Lung (tissue), 12 donors: Measurements from ENCODE around the gene CCL15. TPM values are rescaled to one million over a fixed set of nuclear protein-coding genes. Genes with fewer than 3 reads are reported as not detected.

ENCODE experiments used
- ATAC-seq: fragments of 200-7000 bp; cut with Tn5 transposase; one replicate; pipeline ENCODE4 v1.9.1; 2020; ENCODE audit warnings: moderate number of reproducible peaks; ENCODE audit not compliant: insufficient read depth, low FRiP score
- DNase-seq, 3 donors: peaks; one replicate each; pipeline ENCODE4 v3.0.0-alpha.2; 2013 to 2017
- H3K27ac ChIP-seq, 2 donors: one replicate each; pipeline ENCODE4 v1.5.1; 2013; ENCODE audit warnings: mild to moderate bottlenecking in 2 of 2, moderate library complexity in 2 of 2, control low read depth in 1 of 2, inconsistent platforms in 1 of 2, low read depth in 1 of 2, low read length in 1 of 2
- H3K27me3 ChIP-seq, 3 donors: one replicate each; pipeline ENCODE4 v1.5.1; 2013; ENCODE audit warnings: low read length in 2 of 3; ENCODE audit not compliant: control insufficient read depth in 3 of 3, insufficient read depth in 3 of 3
- H3K36me3 ChIP-seq, 4 donors: one replicate each; pipeline ENCODE4 v1.5.1; 2013; ENCODE audit warnings: low read length in 4 of 4, mild to moderate bottlenecking in 1 of 4, moderate library complexity in 1 of 4; ENCODE audit not compliant: control insufficient read depth in 4 of 4, insufficient read depth in 4 of 4
- H3K4me1 ChIP-seq, 5 donors: one replicate each; pipeline ENCODE4 v1.5.1; 2013; ENCODE audit warnings: low read length in 5 of 5, mild to moderate bottlenecking in 2 of 5, moderate library complexity in 1 of 5; ENCODE audit not compliant: control insufficient read depth in 5 of 5, insufficient read depth in 5 of 5
- H3K4me3 ChIP-seq: one replicate; pipeline ENCODE4 v1.5.1; 2013; ENCODE audit warnings: mild to moderate bottlenecking, control low read depth, moderate library complexity
- H3K9ac ChIP-seq, 2 donors: one replicate each; pipeline ENCODE4 v1.5.1; 2013; ENCODE audit warnings: low read length in 2 of 2, control low read depth in 1 of 2; ENCODE audit not compliant: insufficient read depth in 1 of 2
- H3K9me3 ChIP-seq, 4 donors: one replicate each; pipeline ENCODE4 v1.5.1; 2013; ENCODE audit warnings: low read length in 3 of 4, mild to moderate bottlenecking in 1 of 4, moderate library complexity in 1 of 4; ENCODE audit not compliant: control insufficient read depth in 4 of 4, insufficient read depth in 3 of 4
- CTCF ChIP-seq: IDR thresholded peaks from 2 replicates; pipeline ENCODE4 v1.5.1; 2012; ENCODE audit warnings: mild to moderate bottlenecking; ENCODE audit errors: control extremely low read depth, extremely low read depth
- WGBS, 2 donors: extraction: QIAGEN DNeasy Blood & Tissue Kit; methylation state at CpG; one replicate each; pipeline ENCODE4 v1.1.7; 2013; 5-methylcytosine and 5-hydroxymethylcytosine counted together
- polyA plus RNA-seq, 2 donors: library from polyadenylated mRNA; stranded (reverse); fragments of 200-250 nt; gene quantifications; one replicate each; pipeline ENCODE4 v1.2.1, GENCODE V29; 2013
- total RNA-seq, 2 donors: library from RNA; depleted of rRNA in 1 of 2; stranded (reverse); fragments of >200 nt in 1 of 2; gene quantifications; one replicate each; pipeline ENCODE4 v1.2.1, GENCODE V29; 2014 to 2021
- donor health status: control.
- donor health status: control.
- donor health status: Bipolar disorder and iron deficiency.
- donor health status: healthy.
- donor health status: DM: yes; HTN: yes; CAD: no.

The CCL15 gene
- total and polyA plus RNA-seq, 4 donors, result 0.84 to 1.4 (median 1.2) TPM

- no peak for TF ChIP-seq CTCF
- Histone ChIP-seq H3K27me3 (no peaks in the 10 kb centered on the region), H3K36me3 (no peaks in the 10 kb centered on the region), H3K4me3 (no peak overlapping the region), H3K4me1 (no peaks in the 10 kb centered on the region), H3K9ac (no peak overlapping the region), H3K27ac (no peak overlapping the region), H3K9me3 (no peaks in the 10 kb centered on the region)
- WGBS, 2 donors, result 71 to 79% methylated on average over 7 of the region's 7 CpGs
- DNase-seq (no peak), ATAC-seq (no peak)
Observed at GRCh38 chr17:35948092-35948491, 53.3 kb downstream of the CCL15 start.

Other genes with a start within 250 kb of the CCL15 start
- 10 to 100 TPM in 1 of 2 donors, 1 to 10 TPM in 1; 4.6 to 11.5 TPM for gene GAS2L2, start 248.3 kb downstream of the CCL15 start, total RNA-seq
- 1 to 10 TPM; 1.6 to 3.3 TPM for gene GAS2L2, start 248.3 kb downstream of the CCL15 start, polyA plus RNA-seq
- under 1 TPM in 1 of 2 donors, not detected in 1; 0.40 TPM for gene C17orf50, start 240.7 kb downstream of the CCL15 start, total RNA-seq
- under 1 TPM; 0.18 to 0.26 TPM for gene C17orf50, start 240.7 kb downstream of the CCL15 start, polyA plus RNA-seq
- gene MMP28, start 205.9 kb downstream of the CCL15 start, total RNA-seq, result 10 to 100 TPM; 30.5 to 54.5 TPM
- gene MMP28, start 205.9 kb downstream of the CCL15 start, polyA plus RNA-seq, result 10 to 100 TPM; 34.2 to 72.6 TPM
- gene TAF15, start 192.1 kb downstream of the CCL15 start, total RNA-seq, result 100 to 1,000 TPM; 134 to 138 TPM
- gene TAF15, start 192.1 kb downstream of the CCL15 start, polyA plus RNA-seq, result 10 to 100 TPM; 88.5 to 94.1 TPM
- under 1 TPM in 1 of 2 donors, not detected in 1; 0.17 TPM for gene HEATR9, start 132.7 kb downstream of the CCL15 start, total RNA-seq
- gene HEATR9, start 132.7 kb downstream of the CCL15 start, polyA plus RNA-seq, result under 1 TPM in 1 of 2 donors, not detected in 1; 0.05 TPM
- 1 to 10 TPM; 3.2 to 6.8 TPM for gene CCL5, start 121.2 kb downstream of the CCL15 start, total RNA-seq
- gene CCL5, start 121.2 kb downstream of the CCL15 start, polyA plus RNA-seq, result 10 to 100 TPM; 14.5 to 15.3 TPM
- gene RDM1, start 70.8 kb downstream of the CCL15 start, total RNA-seq, result not detected
- under 1 TPM; 0.10 to 0.26 TPM for gene RDM1, start 70.8 kb downstream of the CCL15 start, polyA plus RNA-seq
- not detected for gene LYZL6, start 57.8 kb downstream of the CCL15 start, total RNA-seq
- gene LYZL6, start 57.8 kb downstream of the CCL15 start, polyA plus RNA-seq, result not detected
- gene CCL16, start 20.1 kb downstream of the CCL15 start, total RNA-seq, result under 1 TPM in 1 of 2 donors, not detected in 1; 0.18 TPM
- gene CCL16, start 20.1 kb downstream of the CCL15 start, polyA plus RNA-seq, result under 1 TPM; 0.14 to 0.20 TPM
- 10 to 100 TPM in 1 of 2 donors, 1 to 10 TPM in 1; 2.9 to 25.3 TPM for gene CCL14, start 14.8 kb downstream of the CCL15 start, total RNA-seq
- 10 to 100 TPM; 31.3 to 66.0 TPM for gene CCL14, start 14.8 kb downstream of the CCL15 start, polyA plus RNA-seq
- 1 to 10 TPM in 1 of 2 donors, not detected in 1; 5.1 TPM for gene CCL23, start 16.4 kb upstream of the CCL15 start, total RNA-seq
- 10 to 100 TPM in 1 of 2 donors, 1 to 10 TPM in 1; 7.2 to 34.4 TPM for gene CCL23, start 16.4 kb upstream of the CCL15 start, polyA plus RNA-seq
- 10 to 100 TPM in 1 of 2 donors, 1 to 10 TPM in 1; 8.7 to 41.0 TPM for gene CCL18, start 62.7 kb upstream of the CCL15 start, total RNA-seq
- gene CCL18, start 62.7 kb upstream of the CCL15 start, polyA plus RNA-seq, result 10 to 100 TPM; 76.1 to 89.9 TPM
- gene CCL3, start 88.6 kb upstream of the CCL15 start, total RNA-seq, result 10 to 100 TPM; 16.3 to 31.6 TPM
- 100 to 1,000 TPM in 1 of 2 donors, 1 to 10 TPM in 1; 7.8 to 526 TPM for gene CCL3, start 88.6 kb upstream of the CCL15 start, polyA plus RNA-seq
- 10 to 100 TPM; 15.1 to 27.0 TPM for gene CCL4, start 102.3 kb upstream of the CCL15 start, total RNA-seq
- 100 to 1,000 TPM in 1 of 2 donors, 1 to 10 TPM in 1; 8.3 to 502 TPM for gene CCL4, start 102.3 kb upstream of the CCL15 start, polyA plus RNA-seq
- 1 to 10 TPM; 2.2 to 7.5 TPM for gene TBC1D3B, start 175.1 kb upstream of the CCL15 start, total RNA-seq
- gene TBC1D3B, start 175.1 kb upstream of the CCL15 start, polyA plus RNA-seq, result 1 to 10 TPM; 1.6 to 3.8 TPM
- gene CCL3L1, start 195.2 kb upstream of the CCL15 start, total RNA-seq, result 10 to 100 TPM in 1 of 2 donors, 1 to 10 TPM in 1; 3.5 to 24.7 TPM
- 10 to 100 TPM in 1 of 2 donors, under 1 TPM in 1; 0.98 to 62.1 TPM for gene CCL3L1, start 195.2 kb upstream of the CCL15 start, polyA plus RNA-seq
- gene CCL4L2, start 209.5 kb upstream of the CCL15 start, total RNA-seq, result 10 to 100 TPM; 10.7 to 52.2 TPM
- gene CCL4L2, start 209.5 kb upstream of the CCL15 start, polyA plus RNA-seq, result 100 to 1,000 TPM in 1 of 2 donors, 1 to 10 TPM in 1; 4.5 to 125 TPM